D721Med (cell line): ENCODE results near the gene SYT12.
A peak's percentile ranks its signal among the peaks of the same experiment; 100 is the strongest.

Experiments
- DNase-seq: peaks from one replicate; pipeline ENCODE4 v3.0.0; 2011; ENCODE audit warnings: low spot score; ENCODE audit not compliant: insufficient read length
- FAIRE-seq: peaks from 2 replicates; lab custom pipeline; 2011; peaks lifted over from hg19 to GRCh38; lab: Jason Lieb, UNC
- TF ChIP-seq, protein P1 (sequence below): IDR thresholded peaks from 2 replicates; pipeline ENCODE4 v1.5.1; 2012; ENCODE audit warnings: mild to moderate bottlenecking, control low read depth; ENCODE audit not compliant: insufficient read depth; ENCODE audit errors: missing control alignments

The SYT12 gene

GRCh38 chr11:67022961-67023956 is at the start of gene SYT12:
Gene SYT12 (plus strand): TSS chr11:67023134. CDS start chr11:67030145, 7,011 bp downstream.
- FAIRE-seq (no peak), DNase-seq (no peak)
- TF ChIP-seq, protein P1, sequence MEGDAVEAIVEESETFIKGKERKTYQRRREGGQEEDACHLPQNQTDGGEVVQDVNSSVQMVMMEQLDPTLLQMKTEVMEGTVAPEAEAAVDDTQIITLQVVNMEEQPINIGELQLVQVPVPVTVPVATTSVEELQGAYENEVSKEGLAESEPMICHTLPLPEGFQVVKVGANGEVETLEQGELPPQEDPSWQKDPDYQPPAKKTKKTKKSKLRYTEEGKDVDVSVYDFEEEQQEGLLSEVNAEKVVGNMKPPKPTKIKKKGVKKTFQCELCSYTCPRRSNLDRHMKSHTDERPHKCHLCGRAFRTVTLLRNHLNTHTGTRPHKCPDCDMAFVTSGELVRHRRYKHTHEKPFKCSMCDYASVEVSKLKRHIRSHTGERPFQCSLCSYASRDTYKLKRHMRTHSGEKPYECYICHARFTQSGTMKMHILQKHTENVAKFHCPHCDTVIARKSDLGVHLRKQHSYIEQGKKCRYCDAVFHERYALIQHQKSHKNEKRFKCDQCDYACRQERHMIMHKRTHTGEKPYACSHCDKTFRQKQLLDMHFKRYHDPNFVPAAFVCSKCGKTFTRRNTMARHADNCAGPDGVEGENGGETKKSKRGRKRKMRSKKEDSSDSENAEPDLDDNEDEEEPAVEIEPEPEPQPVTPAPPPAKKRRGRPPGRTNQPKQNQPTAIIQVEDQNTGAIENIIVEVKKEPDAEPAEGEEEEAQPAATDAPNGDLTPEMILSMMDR: no peak

DNA sequence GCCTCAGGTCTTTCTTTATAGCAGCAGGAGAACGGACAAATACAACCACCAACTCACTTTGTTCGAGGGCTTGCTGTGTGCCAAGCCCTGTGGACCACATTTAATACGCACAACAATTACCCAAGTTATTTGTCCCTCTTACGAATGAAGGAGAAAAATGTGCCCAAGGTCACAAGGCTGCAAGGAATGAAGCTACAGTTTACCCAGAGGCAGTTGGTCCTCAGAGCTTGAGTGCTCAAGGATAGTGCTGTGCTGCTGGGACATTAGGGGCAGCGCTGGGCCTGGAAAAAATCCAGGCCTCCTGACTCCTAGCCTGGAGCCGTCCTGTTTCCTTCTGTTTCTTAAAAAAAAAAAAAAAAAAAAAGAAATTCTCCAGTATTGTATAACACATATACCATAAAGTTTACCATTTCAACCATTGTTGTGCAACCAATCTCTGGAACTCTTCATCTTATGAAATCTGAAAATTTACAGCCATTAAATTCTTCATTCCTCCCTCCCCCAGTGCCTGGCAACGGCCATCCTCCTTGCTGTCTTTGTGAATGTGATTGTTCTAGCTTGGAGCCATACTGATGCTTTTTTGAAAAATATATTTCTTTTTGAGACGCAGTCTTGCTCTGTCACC is 48.9 kb upstream of the SYT12 start:
- DNase-seq (no peak), FAIRE-seq (no peak)
- TF ChIP-seq, protein P1: no peak

GRCh38 chr11:66974724-66975404 is 48.1 kb upstream of the SYT12 start, which contains the start of gene C11orf86:
Gene C11orf86 (plus strand): TSS chr11:66975304. CDS start chr11:66975363, 59 bp downstream.
- DNase-seq (no peak), FAIRE-seq (no peak)
- TF ChIP-seq, protein P1: no peak

DNA sequence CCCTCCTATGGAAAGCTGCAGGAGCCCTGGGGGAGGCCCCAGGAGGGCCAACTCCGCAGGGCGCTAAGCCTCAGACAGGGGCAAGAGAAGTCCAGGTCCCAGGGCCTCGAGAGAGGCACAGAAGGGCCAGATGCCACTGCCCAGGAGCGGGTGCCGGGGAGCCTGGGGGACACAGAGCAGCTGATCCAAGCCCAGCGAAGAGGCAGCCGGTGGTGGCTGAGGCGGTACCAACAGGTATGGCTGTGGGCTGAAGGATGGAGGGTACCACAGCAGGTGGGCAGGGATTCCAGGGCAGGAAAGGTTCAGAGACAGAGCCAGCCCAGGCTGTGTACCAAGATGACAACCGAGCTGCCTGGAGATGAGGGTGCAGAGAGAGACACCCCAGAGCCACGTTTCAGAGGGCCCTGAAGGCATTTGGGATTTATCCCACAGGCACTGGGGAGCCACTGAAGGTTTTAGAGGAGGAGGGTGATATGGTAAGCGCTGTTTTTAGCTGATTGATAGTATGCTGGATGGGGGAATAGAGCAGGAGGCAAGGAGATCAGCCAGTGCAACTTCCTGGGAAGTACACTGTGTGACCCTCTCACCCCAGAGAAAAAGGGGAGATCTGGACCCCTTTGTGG is 47.4 kb upstream of the SYT12 start:
- DNase-seq: no peak
- TF ChIP-seq, protein P1: no peak

DNA sequence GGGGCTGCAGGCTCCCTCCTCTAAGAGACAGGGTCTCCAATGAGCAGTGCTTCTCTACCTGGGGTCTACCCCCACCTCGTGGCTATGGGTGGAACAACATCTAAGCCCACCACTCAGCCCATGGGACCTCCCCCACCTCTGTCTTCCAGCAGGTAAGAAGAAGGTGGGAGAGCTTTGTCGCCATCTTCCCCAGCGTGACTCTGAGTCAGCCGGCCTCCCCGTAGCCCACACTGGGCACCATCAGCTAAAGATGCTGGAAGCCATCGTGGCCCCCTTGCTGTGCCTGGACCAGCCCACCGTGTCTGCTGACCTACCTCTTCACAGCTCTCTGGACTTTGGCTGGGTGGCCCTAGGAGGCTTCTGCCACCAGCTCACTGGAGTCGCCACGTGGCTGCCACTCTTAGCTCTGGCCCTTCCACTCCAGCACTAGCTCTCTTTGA is 46.9 kb upstream of the SYT12 start:
- FAIRE-seq (no peak), DNase-seq (peak; percentile 47)
- TF ChIP-seq, protein P1: peak; percentile 63

More for the DNA sequence above, 47.4 kb upstream of the SYT12 start:
- FAIRE-seq: no peak

DNA sequence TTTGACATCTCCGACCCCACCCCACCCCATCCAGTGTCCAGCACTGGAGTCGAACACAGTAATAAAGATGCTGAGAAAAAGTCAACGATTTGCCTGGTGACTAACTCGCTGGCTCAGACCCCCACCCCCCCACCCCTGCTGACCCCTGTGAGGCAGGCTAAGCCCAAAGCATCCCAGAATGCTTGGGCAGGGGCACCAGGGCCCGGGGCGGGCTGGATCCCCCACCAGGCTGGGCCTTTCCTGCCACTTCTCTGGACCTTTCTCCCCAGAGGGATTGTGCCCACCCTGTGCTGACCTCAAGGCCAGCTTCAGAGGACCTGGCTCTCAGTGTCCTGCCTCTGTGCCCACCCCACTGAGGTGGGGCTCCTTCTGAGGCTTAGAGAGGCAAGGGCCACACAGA is 46.0 kb upstream of the SYT12 start:
- TF ChIP-seq, protein P1: no peak
- FAIRE-seq (no peak), DNase-seq (no peak)
